Vagina (tissue), 2 donors: ENCODE data around the gene TP53I11.

Experiments used
- POLR2A ChIP-seq, 2 donors: fragments of 450-650 bp; IDR thresholded peaks; one replicate each; pipeline ENCODE4 v1.6.1; 2017; ENCODE audit warnings: antibody characterized with exemption in 2 of 2, mild to moderate bottlenecking in 2 of 2, moderate library complexity in 2 of 2
- POLR2AphosphoS5 ChIP-seq, 2 donors: sonication (generic); formaldehyde crosslinking; IDR thresholded peaks; one replicate each; pipeline ENCODE4 v1.9.0; 2017; ENCODE audit warnings: antibody characterized with exemption in 2 of 2, mild to moderate bottlenecking in 2 of 2, low read depth in 1 of 2; ENCODE audit not compliant: insufficient read depth in 1 of 2
- TF ChIP-seq, protein P1 (sequence below), 3 experiments: fragments of 450-650 bp in 2 of 3; fragments of 200-600 bp in 1 of 3; sonication (generic) in 1 of 3; IDR thresholded peaks; one replicate each; pipeline ENCODE4 v1.5.1; 2017 to 2019; ENCODE audit warnings: antibody characterized with exemption in 3 of 3, mild to moderate bottlenecking in 2 of 3, moderate library complexity in 2 of 3

DNA sequence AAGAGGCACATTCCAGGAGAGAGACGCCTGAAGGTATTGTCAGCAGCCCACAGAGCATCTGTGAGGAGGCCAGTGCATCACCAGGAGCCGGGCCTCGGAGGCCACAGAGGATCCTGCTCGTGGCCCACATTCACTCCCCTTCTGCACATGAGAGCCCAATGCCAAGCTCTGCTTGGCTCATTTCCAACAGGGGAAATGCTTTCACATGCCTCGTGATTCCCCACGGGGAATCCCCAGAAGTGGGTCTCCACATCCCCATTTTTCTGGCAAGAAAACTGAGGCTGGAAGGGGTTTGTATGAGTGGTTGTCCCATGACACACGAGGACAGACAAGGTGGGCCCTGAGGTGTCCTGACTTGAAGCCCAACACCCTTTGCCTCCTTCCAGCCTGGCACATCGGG lies 34.4 kb downstream of the TP53I11 start:
- TF ChIP-seq, protein P1, sequence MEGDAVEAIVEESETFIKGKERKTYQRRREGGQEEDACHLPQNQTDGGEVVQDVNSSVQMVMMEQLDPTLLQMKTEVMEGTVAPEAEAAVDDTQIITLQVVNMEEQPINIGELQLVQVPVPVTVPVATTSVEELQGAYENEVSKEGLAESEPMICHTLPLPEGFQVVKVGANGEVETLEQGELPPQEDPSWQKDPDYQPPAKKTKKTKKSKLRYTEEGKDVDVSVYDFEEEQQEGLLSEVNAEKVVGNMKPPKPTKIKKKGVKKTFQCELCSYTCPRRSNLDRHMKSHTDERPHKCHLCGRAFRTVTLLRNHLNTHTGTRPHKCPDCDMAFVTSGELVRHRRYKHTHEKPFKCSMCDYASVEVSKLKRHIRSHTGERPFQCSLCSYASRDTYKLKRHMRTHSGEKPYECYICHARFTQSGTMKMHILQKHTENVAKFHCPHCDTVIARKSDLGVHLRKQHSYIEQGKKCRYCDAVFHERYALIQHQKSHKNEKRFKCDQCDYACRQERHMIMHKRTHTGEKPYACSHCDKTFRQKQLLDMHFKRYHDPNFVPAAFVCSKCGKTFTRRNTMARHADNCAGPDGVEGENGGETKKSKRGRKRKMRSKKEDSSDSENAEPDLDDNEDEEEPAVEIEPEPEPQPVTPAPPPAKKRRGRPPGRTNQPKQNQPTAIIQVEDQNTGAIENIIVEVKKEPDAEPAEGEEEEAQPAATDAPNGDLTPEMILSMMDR (IDR thresholded peaks at IDR 0.05): no peak
- TF ChIP-seq POLR2A (IDR thresholded peaks at IDR 0.05) (no peak), POLR2AphosphoS5 (IDR thresholded peaks at IDR 0.05; ENCODE audit: insufficient read depth in 1 of 2, low read depth in 1 of 2) (no peak)
